Suppressor macrophage treated with lipopolysaccharide for 1 hour (primary cell): ENCODE data around the gene MED8.

Experiments
- DNase-seq, 3 donors: peaks; one replicate each; pipeline ENCODE4 v3.0.0-alpha.2; 2020 to 2022

Gene MED8

DNA sequence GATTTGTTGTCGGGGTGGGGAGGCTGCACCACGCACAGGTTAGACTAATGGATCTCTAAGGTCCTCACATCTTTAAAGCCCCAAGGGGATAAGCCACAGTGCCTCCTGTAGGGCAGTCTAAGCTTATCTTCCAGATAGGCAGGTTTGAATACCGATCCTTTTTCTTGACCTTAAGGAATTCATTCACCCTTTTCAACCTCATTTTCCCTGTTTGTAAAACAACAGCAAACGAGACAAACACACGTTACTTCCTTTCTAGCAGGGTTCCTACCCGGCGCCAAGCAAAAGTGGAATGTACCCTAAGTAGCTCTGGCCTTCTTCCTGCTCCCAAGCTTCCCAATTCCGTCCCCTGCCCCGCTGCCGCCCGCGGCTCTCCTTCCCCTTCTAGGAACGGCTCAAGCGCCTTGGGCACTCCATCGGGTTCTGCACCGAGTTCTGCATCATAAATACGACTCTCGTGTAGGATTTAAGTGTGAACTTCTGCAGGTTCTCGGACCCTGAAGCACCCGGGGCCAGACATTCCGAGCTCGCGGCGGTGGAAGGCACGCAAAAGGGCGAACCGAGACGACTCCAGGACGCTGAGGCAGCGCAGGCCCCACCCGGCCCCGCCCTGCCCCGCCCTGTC lies 31.4 kb downstream of the MED8 start:
- peak; percentile 61 to 81 (median 61) for DNase-seq

DNA sequence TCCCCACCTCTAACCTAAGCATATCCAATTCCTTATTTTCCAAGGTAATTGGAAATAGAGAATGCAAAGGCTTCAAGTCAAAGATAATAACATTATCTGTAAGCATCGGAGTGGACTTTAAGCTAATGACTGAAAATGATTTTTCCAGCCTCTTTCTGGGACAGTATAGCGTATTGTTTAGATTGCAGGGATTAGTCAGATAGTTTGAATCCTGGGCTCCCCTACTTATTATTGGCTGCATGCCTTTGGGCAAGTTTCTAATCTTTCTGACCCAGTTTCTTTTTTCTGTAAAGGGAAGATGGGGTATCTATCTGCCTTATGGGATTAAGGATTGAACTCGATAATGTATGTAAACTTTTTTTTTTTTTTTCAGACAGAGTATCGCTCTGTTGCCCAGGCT lies 32.3 kb downstream of the MED8 start:
- no peak for DNase-seq

- DNase-seq, result no peak
Observed at GRCh38 chr1:43354936-43355335, 34.7 kb downstream of the MED8 start.

- no peak for DNase-seq
Observed at GRCh38 chr1:43354471-43354870, 35.1 kb downstream of the MED8 start.

DNA sequence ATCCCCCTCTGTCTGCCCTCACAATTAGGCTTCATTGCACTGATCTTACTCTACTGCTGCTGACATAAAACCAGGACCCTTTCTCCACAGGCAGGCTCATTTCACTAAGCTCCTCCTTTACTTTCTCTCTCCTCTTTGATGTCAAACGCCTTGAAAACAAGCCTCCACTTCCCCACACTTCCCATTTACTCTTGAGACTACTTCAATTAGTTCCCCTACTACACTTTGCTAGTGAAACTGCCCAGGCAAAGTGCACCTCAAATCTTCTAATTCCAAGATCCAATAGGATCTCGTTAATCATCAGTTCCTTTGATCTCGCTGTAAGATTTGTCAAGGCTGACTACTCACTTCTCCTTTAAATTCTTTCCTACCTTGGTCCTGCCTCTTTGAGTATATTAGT lies 36.7 kb downstream of the MED8 start:
- peak in 1 of 3 donors; percentile 11 for DNase-seq

GRCh38 chr1:43352351-43352705 lies 37.3 kb downstream of the MED8 start:
- no peak for DNase-seq

- DNase-seq, result no peak
Observed at GRCh38 chr1:43351421-43352350, 37.9 kb downstream of the MED8 start.

DNA sequence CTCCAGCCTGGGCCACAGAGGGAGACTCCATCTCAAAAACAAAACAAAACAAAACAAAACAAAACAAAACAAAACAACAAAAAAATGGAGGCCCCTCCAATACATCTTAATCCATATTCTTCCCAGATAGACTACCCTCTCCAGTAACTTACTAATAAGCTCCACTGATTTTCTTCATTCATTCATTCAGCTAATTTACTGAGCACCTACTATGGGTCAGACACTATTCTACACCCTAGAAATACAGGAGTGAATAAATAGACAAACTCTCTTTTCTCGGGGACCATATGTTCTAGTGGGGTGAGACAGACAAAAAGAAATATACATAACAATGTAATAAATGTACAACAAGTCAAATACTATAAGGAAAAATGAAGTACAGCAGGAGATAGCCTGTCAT lies 38.6 kb downstream of the MED8 start:
- no peak for DNase-seq

DNA sequence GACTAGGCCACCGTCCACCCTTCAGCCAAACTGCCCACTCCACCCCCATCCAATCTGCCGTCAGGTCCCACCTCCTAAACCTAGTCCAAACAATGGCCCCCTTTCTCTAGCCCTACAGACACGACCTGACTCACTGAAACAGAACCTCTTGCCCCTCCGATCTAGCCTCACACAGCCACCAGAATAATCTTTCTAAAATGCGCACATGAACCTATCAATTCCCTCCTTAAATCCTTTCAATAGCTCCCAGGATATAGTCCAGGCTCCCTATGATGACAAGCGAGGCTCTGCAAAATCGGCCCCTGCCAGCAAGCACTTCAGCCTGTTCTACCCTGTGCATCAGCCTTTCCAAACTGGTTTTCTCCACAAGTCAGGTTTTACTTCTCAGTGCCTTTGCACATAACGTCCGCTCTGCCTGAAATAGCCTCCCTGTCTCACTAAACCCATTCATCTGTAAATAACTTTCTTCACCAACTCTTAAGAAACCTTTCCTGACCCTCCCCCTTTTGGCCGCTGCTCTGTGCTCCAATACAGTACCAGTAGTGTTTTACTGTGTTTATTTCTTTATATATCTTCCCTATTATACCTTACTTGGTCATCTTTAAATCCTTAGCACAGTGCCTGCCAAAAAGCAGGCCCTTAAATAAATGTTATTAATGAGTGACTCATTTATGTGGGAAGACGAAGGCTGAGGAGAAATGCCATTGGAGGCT lies 39.9 kb downstream of the MED8 start:
- no peak for DNase-seq

DNA sequence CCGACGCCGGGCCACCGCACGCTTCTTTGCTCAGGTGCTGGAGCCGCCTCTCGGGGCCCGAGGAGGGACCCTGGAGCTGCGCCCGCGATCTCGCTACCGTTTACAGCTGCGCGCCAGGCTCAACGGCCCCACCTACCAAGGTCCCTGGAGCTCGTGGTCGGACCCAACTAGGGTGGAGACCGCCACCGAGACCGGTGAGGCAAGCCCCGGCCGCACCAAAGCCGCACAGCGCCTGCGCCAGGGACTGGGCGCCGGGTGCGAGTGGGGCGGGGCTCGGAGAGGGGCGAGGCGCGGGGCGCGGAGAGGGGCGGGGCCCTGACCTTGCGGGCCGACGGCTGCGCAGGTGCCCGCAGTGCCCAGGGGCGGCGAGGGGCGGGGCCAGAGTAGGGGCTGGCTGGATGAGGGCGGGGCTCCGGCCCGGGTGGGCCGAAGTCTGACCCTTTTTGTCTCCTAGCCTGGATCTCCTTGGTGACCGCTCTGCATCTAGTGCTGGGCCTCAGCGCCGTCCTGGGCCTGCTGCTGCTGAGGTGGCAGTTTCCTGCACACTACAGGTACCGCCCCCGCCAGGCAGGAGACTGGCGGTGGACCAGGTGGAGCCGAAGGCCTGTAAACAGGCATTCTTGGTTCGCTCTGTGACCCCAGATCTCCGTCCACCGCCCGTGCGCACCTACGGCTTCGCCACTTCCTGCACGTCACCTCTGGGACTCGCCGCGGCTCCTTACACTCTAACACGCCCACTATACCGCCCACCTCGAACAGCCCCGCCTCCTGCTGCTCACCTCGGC lies 40.6 kb downstream of the MED8 start:
- peak in 1 of 3 donors; percentile 14 for DNase-seq

DNA sequence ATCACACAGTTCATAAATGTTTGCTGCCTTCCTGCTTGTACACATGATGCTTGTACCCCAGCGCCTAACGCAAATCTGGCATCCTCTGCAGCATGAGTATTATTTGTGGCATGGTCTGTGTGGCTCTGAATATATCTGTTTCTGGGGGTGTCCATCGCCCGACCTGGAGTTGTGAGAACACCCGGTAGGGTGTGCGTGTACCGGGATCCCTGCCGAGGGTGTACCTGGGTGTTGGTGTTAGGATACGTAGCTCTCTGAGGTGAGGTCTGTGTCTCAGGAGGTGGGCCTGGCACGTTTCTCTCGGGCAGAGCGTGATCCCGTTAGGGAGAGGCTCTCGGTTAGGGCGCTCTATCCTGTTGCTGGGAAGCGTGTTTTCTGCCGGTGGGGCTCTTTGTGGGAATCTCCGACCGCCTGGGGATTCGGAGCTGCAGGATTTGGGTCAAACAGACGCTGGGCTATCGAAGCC lies 41.2 kb downstream of the MED8 start:
- DNase-seq, result no peak

DNA sequence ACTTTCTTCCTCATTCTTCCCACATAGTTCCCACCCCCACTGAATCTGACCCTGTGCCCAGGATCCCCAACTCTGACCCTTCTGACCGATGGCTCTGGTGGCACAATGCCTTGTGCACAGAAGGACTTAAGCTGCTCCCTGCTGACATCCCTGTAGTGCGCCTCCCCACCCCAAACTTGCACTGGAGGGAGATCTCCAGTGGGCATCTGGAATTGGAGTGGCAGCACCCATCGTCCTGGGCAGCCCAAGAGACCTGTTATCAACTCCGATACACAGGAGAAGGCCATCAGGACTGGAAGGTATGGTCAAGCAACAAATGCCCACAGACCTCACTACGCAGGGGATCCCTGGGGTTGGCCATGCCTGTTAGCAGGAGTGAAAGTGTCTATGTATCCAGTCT lies 43.0 kb downstream of the MED8 start:
- DNase-seq, result no peak

DNA sequence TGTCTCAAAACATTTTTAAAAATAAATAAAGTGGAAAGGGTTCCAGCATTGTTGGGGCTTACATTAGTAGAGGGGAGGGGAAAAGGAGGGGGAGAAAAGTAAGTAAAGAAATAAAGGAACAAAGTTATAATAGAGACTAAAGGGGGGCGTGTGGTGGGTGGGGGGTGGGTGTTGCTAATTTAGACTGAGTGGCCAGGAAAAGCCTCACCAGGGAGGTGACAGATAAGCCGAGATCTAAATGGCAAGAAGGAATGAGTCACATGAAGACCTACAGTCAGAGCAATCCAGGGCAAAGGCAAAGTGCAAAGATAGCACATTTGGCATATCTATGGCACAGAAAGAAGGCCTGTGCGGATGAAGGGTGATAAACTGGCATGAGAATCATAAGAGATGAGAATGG lies 44.5 kb downstream of the MED8 start:
- peak; percentile 23 to 48 (median 37) for DNase-seq

- DNase-seq, result no peak
Observed at GRCh38 chr1:43344267-43344850, 45.2 kb downstream of the MED8 start.

GRCh38 chr1:43340559-43340958 lies 49.0 kb downstream of the MED8 start:
- no peak for DNase-seq

DNA sequence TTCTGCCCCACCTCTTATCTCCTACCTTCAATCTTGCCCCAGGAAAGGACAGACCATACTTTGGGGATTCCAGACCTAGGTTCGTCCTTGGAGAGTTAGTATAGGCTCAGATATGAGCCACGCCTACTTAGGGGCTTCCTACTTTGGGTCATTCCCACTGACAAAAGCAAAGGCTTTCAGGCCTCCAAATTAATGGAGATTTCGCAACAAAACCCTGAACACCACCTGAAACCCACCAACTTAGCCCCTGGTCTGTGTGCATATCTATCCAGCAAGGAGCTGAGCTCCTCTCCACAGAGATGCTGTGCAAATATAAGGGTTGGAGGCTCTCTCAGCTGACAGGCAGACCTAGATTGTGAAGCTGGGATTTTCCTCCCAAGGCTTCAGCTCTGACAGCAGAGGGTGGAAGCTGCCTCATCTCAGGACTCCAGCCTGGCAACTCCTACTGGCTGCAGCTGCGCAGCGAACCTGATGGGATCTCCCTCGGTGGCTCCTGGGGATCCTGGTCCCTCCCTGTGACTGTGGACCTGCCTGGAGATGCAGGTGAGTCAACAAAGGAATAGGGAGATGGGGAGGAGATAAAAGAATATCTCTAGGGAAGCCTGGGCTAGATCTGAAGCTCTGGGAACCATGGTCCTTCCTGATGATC lies 49.9 kb downstream of the MED8 start:
- DNase-seq, result no peak

DNA sequence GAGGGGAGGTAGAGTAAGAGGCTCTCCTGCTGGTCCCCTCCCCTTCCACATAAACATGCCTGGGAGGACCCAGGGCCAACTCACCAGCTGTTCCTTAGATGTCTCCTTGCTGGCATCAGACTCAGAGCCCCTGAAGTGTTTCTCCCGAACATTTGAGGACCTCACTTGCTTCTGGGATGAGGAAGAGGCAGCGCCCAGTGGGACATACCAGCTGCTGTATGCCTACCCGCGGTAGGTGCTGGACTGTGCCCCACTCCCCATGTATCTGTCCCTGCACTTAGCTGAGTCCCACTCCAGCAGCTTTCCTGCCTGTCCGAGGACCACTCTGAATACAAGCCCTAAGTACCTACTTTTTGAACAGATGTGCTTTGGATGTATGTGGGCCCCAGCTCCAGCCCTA lies 51.6 kb downstream of the MED8 start:
- DNase-seq, result no peak

DNA sequence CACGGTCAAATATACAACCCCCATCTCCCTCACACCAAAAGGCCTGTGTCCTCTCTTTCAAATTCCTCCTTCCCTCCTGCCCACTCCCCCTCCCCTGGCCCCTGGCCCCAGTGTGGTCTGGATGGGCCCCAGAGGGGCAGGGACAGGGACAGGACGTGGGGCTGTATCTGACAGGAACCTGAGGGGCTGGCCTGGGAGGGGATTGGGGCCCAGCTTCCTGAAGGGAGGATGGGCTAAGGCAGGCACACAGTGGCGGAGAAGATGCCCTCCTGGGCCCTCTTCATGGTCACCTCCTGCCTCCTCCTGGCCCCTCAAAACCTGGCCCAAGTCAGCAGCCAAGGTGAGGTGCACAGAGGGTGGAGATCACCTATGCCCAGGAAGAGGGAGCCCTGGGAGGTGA lies 52.0 kb downstream of the MED8 start, which contains the start of gene MPL:
Gene MPL, plus strand, starts transcription at position 231 of the 400 bp plus-strand sequence. Its CDS starts 31 bp downstream, at position 262.
- DNase-seq, result no peak

- DNase-seq, result no peak
Observed at GRCh38 chr1:43334453-43335205, 55.0 kb downstream of the MED8 start.
